HEK293 (cell line): ENCODE data around the gene DDX52.

Experiments
- ATF2 ChIP-seq: fragments of 450-650 bp; formaldehyde crosslinking; IDR thresholded peaks from 2 replicates; pipeline ENCODE4 v1.5.1; 2016; ENCODE audit warnings: missing biosample characterization, missing genetic modification characterization, low read depth
- CTCF ChIP-seq: fragments of 450-650 bp; formaldehyde crosslinking; IDR thresholded peaks from 2 replicates; pipeline ENCODE4 v1.5.1; 2016; ENCODE audit warnings: missing biosample characterization, missing genetic modification characterization
- EGR2 ChIP-seq: fragments of 450-650 bp; formaldehyde crosslinking; IDR thresholded peaks from 2 replicates; pipeline ENCODE4 v1.5.1; 2016; ENCODE audit warnings: low read depth, missing biosample characterization, missing genetic modification characterization
- GFI1B ChIP-seq: fragments of 450-650 bp; formaldehyde crosslinking; IDR thresholded peaks from 2 replicates; pipeline ENCODE4 v1.5.1; 2016; ENCODE audit warnings: missing biosample characterization, missing genetic modification characterization
- GLIS2 ChIP-seq: fragments of 450-650 bp; formaldehyde crosslinking; IDR thresholded peaks from 2 replicates; pipeline ENCODE4 v1.5.1; 2016; ENCODE audit warnings: missing biosample characterization, missing genetic modification characterization
- SETDB1 ChIP-seq: IDR thresholded peaks from one replicate; pipeline ENCODE4 v1.6.1; 2017; ENCODE audit warnings: mild to moderate bottlenecking, low read length, moderate library complexity, mixed read lengths; ENCODE audit not compliant: insufficient read length
- SP7 ChIP-seq: fragments of 450-650 bp; formaldehyde crosslinking; IDR thresholded peaks from 2 replicates; pipeline ENCODE4 v1.5.1; 2016; ENCODE audit warnings: missing biosample characterization, missing genetic modification characterization
- ZBTB17 ChIP-seq: fragments of 450-650 bp; formaldehyde crosslinking; IDR thresholded peaks from 2 replicates; pipeline ENCODE4 v1.5.1; 2016; ENCODE audit warnings: missing biosample characterization, missing genetic modification characterization
- ZBTB8A ChIP-seq: fragments of 450-650 bp; formaldehyde crosslinking; IDR thresholded peaks from 2 replicates; pipeline ENCODE4 v1.5.1; 2016; ENCODE audit warnings: missing biosample characterization, missing genetic modification characterization
- ZNF18 ChIP-seq: fragments of 450-650 bp; formaldehyde crosslinking; IDR thresholded peaks from 2 replicates; pipeline ENCODE4 v1.5.1; 2016; ENCODE audit warnings: missing biosample characterization, missing genetic modification characterization
- ZNF26 ChIP-seq: fragments of 450-650 bp; formaldehyde crosslinking; IDR thresholded peaks from 2 replicates; pipeline ENCODE4 v1.5.1; 2016; ENCODE audit warnings: missing biosample characterization, missing genetic modification characterization
- ZNF280D ChIP-seq: fragments of 450-650 bp; formaldehyde crosslinking; IDR thresholded peaks from 2 replicates; pipeline ENCODE4 v1.5.1; 2016; ENCODE audit warnings: missing biosample characterization, missing genetic modification characterization
- ZNF335 ChIP-seq: fragments of 450-650 bp; formaldehyde crosslinking; conservative IDR thresholded peaks from 2 replicates; pipeline ENCODE4 v1.5.1; 2016; ENCODE audit warnings: missing biosample characterization, missing genetic modification characterization
- ZNF354C ChIP-seq: fragments of 450-650 bp; formaldehyde crosslinking; IDR thresholded peaks from 2 replicates; pipeline ENCODE4 v1.5.1; 2016; ENCODE audit warnings: missing biosample characterization, missing genetic modification characterization, low read depth, borderline replicate concordance
- ZNF362 ChIP-seq: fragments of 450-650 bp; formaldehyde crosslinking; IDR thresholded peaks from 2 replicates; pipeline ENCODE4 v1.5.1; 2016; ENCODE audit warnings: missing biosample characterization, missing genetic modification characterization
- ZNF558 ChIP-seq: fragments of 450-650 bp; formaldehyde crosslinking; IDR thresholded peaks from 2 replicates; pipeline ENCODE4 v1.5.1; 2016; ENCODE audit warnings: missing biosample characterization, missing genetic modification characterization
- ZNF629 ChIP-seq: fragments of 450-650 bp; formaldehyde crosslinking; IDR thresholded peaks from 2 replicates; pipeline ENCODE4 v1.5.1; 2017; ENCODE audit warnings: missing biosample characterization, missing genetic modification characterization
- ZNF658 ChIP-seq: fragments of 450-650 bp; formaldehyde crosslinking; IDR thresholded peaks from 2 replicates; pipeline ENCODE4; 2016; ENCODE audit warnings: missing biosample characterization, missing genetic modification characterization
- ZNF837 ChIP-seq: fragments of 450-650 bp; formaldehyde crosslinking; IDR thresholded peaks from 2 replicates; pipeline ENCODE4 v1.5.1; 2016; ENCODE audit warnings: missing biosample characterization, missing genetic modification characterization
- ZSCAN5A ChIP-seq: fragments of 450-650 bp; formaldehyde crosslinking; IDR thresholded peaks from 2 replicates; pipeline ENCODE4 v1.5.1; 2016; ENCODE audit warnings: missing biosample characterization, missing genetic modification characterization

The DDX52 gene

GRCh38 chr17:37643118-37643766, at the start of gene DDX52 (continued):
- TF ChIP-seq ZNF18 (tag by site-specific recombination) = no peak
- TF ChIP-seq ZNF335 (tag by site-specific recombination) = peak; percentile 93
- TF ChIP-seq ZNF558 (tag by site-specific recombination) = 0 out of 2 replicates have a peak, but pooled peaks have one; percentile 41
- no peak for TF ChIP-seq ZNF837 (tag by site-specific recombination)
- TF ChIP-seq ZNF26 = no peak
- peak; percentile 97 for TF ChIP-seq ZBTB17 (tag by site-specific recombination)
- TF ChIP-seq ZNF629 (tag by site-specific recombination) = peak; percentile 95
- TF ChIP-seq ZNF362 (tag by site-specific recombination) = peak; percentile 92
- TF ChIP-seq SP7 (tag by site-specific recombination) = peak; percentile 75
- TF ChIP-seq ZBTB8A = peak; percentile 52
- TF ChIP-seq EGR2 = peak; percentile 52; the same call in 1 of the 2 replicates
- TF ChIP-seq SETDB1 = no peak
- TF ChIP-seq ZNF354C (tag by site-specific recombination) = no peak
- no peak for TF ChIP-seq ZNF658
- no peak for TF ChIP-seq ZNF280D
- no peak; the same call in 1 of the 2 replicates for TF ChIP-seq CTCF (tag by site-specific recombination)
- no peak for TF ChIP-seq ZSCAN5A
- 0 out of 2 replicates have a peak, but pooled peaks have one; percentile 12 for TF ChIP-seq ATF2 (tag by site-specific recombination)
- TF ChIP-seq GLIS2 (tag by site-specific recombination) = peak; percentile 44; the same call in 1 of the 2 replicates
- TF ChIP-seq GFI1B (tag by site-specific recombination) = no peak
